DMS153 (cell line): ENCODE data around the gene CDH4.

Source experiments
- DNase-seq: peaks from one replicate; lab custom pipeline; 2025; lab: John Stamatoyannopoulos, UW

The CDH4 gene

DNA sequence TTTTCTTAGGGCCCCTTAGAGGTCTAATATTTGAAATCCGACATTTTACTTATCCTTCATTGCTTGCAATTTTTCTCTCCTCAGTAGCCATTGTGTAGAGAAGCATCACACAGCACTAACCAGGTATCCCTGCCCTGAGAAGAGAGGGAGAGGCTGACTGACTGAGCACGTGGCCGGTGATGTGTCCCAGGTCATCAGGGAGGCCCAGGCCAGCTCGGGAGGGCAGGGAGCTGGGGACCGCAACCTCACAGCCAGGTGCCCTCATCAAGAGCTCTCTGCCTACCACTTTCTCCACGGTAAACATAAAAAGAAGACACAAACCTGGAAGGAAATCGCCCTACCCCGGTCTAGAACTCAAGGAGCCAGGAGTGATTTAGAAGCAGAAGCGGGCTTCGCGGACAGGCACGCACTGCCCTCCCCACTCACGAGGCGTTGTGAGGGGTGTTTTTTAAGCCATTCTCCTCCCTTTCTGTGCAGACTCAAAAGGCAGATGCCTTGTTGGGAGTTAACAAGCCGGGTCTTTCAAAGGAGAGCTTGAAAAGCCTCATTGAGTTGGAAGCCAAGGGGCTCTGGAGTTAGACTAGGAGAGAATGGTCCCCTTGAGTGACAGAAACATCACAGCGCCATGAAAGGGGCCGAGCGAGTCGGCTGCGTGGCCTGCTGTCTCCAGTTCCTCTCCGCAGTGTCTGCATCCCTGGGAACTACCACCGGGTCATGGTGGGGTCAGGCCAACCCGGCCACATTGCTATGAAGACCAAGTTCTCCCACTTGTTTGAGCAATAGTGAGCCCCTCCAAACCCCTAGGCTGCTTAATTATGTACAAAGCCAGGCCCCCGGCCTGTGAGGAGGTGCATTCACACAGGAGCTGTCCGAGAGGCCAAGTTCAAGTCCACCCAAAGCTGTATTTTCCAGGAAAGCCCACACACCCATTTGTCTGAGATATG, 285.4 kb downstream of the CDH4 start:
- no peak for DNase-seq

DNA sequence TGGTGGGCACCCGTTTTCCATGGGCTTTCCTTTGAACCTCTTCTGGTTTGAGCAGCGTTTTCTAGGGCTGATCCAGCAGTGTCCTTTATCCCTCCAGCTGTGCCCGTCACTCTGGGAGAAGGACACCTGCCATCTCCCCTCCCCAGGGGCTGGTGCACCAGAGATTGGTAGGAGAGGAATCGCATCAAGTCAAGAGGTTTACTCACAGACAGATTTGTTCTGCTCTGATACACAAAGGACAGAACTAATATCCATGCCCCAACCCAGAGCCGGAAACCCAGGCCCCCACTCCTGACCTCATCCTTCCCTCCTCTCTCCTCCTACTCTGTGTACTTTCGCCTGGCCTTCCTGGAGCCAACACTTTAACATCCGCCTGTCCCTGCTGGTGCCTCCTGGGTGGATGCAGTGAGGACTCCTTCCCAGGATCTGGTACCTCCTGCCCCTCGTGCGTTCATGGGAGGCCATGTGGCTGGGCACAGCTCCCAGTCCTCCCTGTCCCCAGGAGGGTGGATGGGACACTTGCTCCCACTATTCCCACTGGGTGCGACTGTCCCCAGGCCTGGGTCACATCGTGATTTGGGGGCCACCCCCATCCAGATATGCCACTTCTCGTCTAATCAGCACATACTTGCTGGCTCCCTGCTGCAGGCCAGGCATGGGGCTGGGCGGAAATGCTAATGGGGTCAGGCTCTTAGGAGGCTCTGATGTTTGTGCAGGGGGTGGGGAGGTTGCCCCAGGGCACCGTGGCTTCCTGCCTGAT, 286.3 kb downstream of the CDH4 start:
- DNase-seq: no peak

DNA sequence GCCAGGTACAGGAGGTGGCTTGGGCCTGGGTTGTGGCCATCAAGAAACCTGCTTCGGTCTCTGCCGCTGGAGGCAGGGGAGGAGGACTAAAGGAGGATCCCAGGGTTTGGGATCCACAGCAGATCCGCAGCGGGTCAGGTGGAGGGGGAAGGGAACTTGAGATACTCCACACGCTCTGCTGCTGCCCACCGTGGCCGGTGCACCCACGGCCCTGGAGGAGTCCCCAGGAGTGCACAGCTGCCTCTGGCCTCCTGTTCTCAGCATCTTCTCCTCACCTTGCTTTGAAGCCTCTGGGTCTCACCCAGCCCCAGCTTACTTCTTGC, 286.8 kb downstream of the CDH4 start:
- DNase-seq: no peak

DNA sequence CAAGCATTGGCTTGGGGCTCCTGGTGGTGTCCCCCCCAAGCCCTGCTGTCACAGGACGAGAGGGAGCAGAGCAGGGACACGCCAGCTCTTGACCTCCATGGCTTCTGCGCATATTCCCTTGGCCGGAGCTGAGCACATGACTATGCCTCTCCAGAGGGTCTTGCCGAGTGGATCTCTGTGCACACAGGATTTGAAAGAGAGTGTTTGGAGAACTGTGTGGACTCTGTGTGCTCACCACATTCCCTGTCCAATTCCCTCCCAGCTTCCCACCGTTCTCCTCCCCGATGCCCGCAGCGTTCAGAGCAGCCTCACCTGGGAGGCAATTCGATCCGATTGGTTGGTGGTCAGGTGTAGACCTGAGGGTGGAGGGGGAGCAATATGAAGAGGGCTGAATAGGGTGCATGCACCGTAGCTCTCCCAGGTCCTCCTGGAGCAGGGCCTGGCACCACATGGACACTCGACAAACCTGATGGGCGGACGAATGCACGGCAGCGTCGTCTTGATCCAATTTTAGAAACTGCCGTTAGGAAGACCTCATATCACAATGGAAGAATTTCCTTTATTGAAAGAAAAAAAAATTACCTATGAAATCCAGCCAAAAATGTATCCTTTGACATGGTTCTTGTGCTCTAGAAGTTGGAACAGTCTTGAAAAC, 287.8 kb downstream of the CDH4 start:
- DNase-seq: no peak

DNA sequence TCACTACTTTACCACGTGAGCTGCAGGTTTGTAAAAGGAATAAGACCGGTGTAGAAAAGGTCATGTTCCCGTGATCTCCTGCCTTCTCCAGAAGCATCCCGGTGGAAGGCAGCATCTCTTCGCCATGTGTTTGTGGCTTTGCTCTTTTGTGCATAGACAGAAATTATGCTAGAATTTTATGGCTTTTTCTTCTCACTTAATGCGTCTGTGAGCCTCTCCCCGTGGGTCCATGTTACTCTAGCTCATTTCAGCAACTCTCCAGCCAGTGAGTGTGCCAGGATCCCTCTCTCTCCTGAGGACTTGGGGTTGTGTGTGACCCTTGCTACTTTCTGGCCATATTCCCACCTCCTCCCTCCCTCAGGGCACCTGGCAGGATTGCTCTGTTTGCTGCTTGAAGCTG, 289.5 kb downstream of the CDH4 start:
- DNase-seq: no peak

DNA sequence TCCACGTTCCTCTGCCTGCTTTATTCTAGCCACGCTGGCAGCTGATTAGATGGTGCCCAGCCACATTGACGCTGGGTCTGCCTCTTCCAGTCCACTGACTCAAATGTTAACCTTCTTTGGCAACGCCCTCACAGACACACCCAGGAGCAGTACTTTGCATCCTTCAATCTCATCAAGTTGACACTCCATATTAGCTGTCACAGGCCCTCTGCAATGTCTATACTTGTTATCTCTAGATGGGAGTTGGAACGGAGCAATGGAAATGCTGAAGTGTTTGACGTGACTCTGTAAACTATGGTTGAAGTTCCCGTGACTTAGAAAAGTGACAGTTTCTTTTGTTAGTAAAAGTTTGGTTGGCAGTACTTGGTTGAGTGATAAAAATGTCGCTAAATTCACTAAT, 291.0 kb downstream of the CDH4 start:
- no peak for DNase-seq

DNA sequence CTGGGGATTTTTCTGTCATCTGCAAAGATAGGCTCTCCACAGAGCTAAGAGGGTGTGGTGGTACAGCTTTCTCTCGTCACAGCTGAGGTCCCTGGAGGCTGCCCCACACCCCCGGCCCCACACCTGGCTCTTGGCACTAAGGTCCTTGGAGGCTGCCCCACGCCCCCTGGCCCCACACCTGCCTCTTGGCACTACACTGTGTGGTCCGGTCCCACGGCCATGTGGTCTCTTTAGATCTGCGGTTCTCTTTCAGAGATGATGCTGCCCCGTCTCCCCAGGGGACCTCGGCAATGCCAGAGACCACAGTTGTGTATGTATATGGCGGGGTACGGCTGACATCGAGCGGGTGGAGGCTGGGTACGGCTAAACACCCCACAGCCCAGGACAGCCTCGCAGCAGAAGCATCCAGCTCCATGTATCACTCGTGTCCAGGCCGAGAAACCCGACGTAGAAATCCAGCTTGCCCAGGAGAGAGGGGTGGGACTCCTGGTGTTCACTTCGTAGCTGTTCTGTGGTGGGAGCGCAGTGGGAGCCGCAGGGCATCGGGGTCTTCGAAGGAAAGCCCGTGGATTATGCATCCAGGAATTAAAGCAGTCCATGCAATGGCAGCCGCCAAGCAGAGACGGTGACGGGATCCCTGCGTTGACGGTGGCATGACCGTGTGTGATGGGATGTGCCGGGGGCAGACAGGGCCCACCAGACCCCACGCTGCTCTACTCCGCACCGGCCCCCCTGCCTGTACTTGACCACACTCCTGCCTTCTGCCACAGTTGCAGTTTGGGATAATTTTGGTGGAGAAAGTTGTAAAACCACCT, 292.1 kb downstream of the CDH4 start:
- no peak for DNase-seq

DNA sequence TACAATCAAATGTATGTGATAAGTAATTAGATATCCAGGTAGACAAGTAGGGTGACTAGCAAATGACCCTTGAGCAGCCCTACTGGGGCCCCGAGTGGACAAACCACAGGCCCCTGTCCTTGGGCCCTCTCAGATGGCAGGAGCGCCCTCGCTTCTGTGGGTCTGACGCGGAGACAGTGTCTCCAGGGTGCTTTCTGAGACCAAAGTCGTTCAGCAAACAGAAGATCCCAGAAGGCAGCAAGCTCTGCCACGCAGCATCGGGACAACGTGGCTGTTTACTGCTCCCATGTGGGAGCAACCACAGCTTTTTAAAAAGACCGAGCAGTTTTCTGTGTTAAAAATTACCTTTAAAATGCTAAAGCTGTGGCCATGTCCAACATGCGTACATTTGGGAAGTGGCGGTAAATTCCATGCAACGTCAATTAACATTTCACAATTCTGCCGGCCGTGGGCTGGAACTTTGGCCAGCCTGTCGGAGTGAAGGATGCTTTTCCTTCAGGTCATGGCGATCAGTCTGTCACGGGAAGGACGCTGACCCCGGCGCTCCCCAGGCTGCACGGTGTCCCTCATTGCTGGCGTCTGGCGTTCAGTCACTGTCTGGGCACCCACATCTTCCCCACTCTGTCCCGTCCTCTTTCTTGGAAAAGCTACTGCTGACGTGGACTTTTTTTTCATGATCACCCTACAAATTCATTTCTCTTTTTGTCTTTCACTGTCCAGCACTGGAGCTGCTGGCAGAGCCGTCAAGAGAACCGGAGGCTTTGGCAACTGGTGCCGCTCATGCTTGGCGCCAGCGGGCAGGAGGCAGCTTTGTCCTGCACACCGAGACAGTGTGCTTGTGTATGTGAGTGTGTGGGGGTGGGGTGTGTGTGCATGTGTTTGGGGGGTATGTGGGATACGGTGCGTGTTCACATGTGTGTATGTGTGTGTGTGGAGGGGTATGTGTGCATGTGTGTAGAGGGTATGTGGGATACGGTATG, 293.1 kb downstream of the CDH4 start:
- DNase-seq: no peak

DNA sequence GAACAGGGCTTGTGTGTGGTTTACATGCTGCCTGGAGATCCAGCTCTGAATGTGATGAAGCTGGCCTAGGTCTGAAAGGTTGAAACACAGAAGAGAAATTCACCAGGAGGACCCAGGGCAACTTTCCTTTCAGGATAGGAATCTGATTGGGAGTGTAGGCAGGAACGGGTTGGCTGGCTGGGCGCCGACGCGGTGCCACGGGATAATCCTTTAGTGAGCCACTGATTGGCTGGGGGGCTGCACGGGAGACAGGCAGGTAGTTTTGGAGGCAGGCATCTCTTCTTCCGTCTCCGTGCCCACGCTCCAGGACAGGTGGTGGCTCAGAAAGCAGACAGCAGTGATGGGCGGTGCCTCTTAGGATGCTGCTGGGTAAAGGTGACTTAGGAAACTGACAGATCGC, 294.6 kb downstream of the CDH4 start:
- no peak for DNase-seq

DNA sequence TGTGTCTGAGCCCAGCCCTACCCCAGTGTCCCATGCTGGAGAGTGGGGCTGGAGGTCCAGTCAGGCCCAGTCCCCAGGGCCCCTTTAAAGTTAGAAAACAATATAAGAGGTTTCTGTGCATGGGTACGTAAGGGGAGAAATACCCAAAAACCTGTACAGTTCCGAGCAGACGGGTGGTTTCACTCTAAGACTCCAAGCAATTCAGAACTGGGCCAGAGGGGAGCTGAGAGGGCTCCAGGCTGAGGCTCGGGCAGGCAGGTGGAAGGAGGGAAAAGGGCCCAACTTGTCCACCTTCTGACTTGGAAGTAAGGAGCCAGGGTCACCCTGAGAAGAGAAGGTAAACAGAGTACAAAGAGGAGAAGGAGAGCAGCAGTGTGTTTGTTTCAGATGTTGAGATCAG, 296.0 kb downstream of the CDH4 start:
- DNase-seq: no peak

DNA sequence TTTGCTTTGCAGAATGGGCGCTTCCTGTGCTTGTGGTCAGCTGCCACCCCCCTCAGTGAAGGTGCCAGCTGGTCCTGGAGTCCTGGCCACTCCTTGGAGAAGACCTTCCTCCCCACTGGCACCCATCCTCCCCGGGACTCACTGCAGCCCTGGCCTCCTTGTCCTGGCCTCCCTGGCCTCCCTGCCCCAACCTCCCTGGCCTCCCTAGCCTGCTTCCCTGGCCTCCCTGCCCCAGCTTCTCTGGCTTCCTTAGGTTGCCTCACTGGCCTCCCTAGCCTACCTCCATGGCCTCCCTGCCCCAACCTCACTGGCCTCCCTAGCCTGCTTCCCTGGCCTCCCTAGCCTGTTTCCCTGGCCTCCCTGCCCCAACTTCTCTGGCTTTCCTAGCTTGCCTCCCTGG, 297.8 kb downstream of the CDH4 start:
- no peak for DNase-seq

DNA sequence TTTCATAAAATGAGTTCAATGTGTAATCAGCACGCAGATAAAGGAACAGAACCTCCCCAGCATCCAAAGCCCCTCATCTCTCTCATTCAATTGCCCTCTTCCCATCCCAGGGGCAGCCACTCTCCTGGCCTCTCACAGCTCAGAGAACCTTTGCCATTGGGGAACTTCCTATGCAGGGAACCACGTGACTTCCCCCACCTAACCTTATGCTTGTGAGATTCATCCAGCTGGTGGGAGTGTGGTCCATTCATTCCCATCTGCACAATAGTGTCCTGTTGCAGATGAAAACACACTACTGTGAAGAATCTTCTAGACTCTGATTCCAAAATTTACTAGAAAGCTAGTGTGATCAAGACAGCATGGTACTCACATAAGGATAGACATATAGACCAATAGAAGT, 299.3 kb downstream of the CDH4 start:
- no peak for DNase-seq

DNA sequence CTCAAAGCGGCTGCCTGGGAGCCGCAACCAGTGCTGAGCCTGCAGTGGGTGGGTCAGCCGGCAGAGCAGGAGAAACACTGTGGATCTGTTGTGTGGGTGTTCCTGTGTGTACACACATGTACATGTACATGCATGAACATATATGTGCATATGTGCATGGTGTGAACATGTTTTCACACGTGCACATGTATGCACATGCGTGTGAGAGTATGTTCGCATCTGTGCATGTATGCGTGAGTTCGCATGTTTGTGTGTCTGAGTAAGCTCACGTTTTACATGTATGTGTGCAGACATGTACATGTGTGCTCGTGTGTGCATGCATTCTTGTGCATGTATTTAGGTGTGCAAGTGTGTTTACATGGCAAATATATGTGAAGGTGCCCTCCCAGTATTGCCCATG, 302.6 kb downstream of the CDH4 start:
- DNase-seq: no peak

DNA sequence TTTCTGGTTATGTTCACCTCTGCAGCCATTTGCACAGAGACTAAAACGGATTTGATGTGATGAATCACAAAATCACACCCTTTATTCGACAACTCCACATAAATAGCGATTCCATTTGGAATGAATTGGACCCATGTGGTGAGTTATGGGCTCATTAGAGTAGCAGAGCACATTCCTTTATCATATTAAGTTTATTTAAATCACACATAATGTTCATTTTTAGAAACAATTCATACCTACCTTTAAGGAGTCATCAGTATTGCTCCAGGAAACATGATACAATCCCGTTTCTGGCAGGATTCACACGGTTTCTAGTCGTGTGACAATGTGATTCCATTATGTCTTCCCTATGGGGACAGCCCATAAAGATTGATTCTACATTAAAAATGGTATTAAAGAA, 303.5 kb downstream of the CDH4 start:
- no peak for DNase-seq

DNA sequence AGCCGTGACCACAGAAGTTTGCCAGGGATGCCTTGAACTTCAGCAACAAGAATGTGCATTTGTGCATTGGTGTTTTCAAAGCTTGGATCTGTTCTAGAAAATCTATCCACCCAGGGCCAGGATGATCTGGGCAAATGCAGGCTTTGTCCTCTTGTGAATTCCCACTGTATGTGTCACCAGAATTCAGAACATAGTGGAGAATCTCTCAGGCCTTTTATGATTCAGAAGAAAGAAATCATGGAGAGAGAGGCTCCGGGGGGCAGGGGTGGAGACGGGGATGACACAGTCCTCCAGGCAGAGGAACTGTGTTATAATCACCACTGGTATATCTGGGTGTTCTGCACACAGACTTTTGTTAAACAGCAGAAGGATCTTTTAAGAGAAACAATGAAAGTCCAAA, 304.1 kb downstream of the CDH4 start:
- DNase-seq: no peak

DNA sequence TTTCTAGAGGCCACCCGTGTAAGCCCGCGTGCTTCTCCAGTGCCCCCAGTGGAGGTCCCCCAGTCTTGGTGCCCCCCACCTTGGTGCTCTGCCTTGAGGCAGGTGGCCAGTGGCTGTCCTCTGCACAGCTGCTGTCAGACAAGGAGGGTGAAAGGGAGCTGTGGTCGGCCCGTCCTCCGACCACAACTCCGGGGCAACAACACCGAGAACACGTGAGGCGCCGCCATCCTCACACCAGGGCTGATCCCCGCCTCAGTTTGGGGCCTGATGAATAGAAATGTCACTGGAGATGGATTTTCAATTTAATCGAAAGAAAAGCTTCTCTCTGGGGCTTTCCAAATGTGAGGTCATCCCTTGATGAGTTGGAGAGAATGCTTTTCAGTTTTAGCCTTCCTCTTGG, 304.6 kb downstream of the CDH4 start:
- no peak for DNase-seq

DNA sequence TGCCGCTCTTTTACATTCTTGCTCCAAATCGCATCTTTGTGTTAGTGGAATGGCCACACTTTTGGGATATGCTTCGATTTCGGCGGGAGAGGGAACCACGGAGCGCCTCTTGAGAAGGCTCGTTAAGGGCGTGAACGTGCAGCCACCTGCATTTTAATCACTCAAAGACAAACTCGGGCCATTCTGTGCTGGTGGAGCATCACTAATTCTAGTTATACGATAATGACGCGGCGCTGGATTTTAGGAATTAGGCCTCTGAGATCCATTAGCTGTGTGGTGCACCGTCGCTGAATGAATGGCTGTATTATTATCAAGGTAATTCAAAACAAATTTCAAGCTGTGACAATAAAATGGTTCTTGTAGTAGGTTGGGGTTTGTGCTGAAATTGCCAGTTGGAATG, 305.6 kb downstream of the CDH4 start:
- DNase-seq: no peak

DNA sequence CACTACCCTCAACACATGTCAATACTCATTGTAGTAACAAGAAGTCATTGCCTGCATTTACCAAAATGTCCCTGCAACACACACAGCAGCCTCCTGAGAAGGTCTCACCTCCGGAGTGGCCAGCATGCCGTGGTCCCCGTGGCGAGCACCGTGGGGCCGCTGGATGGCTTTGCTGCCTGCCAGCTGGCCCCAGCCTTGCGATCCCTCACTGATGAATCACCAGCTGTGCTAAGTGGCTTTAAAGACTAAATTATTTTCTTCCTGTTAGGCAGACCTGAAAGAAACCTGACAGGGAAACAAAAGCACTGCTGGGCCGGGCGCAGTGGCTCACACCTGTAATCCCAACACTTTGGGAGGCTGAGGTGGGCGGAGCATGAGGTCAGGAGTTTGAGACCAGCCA, 306.7 kb downstream of the CDH4 start:
- DNase-seq: peak; percentile 9

DNA sequence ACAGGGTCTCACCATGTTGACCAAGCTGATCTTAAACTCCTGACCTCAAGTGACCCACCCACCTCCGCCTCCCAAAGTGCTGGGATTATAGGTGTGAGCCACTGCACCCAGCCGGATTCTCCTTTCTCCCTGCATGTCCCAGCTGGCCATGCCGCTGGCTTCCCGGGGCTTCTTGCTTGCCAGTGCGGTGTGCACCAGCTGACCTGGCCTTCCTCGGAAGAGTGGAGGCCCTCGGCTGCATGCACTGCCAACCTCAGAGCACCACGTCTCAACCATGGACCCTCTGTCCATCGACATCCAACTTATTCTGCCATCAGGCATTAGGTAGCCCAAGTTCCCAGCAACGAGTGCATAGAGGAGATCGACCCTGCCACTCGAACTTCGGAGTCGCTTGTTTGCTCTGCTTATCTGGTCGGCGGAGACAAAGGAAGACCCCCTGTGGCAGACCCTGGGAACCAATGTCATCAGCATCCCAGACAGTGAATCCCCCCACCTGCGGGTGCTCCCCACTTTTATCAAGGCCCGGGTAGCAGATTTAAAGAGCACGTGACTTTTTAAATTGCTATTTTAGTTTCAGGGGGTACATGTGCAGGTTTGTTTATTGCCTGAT, 307.8 kb downstream of the CDH4 start:
- no peak for DNase-seq

DNA sequence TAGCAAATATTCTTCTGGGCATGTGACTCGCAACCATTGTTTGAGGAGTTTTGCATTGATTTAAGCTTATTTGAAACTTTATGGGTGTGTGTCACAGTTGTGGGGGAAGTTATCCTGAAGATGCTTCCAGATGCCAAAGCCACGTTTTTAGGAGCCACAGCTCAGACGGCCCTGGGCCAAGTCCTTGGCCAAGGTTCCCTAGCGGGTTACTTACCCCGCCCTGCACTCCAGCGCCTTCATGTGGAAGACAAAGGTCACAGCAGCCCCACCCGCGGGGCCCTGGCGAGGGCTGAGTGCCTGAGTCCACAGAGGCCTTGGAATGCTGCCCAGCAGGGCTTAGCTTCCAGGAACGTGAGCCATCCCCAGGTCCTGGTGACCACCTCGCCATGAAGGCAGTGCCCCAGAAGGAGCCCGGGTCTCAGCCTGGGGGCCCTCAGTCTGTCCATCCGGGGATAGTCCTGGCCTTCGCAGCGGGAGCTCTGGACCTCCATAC, 308.3 kb downstream of the CDH4 start:
- DNase-seq: no peak
